GM18499 (cell line): Measurements from ENCODE around the gene MACROD1.
"Not testable (repeated sequence)": the region's sequence is repeated elsewhere in the genome, so short reads cannot be mapped to it uniquely, and the experiment has no call there.

Experiments used
- ATAC-seq: cut with Tn5 transposase; IDR thresholded peaks from one replicate; pipeline ENCODE4 v1.9.1; 2021; ENCODE audit warnings: moderate number of reproducible peaks; ENCODE audit not compliant: insufficient read depth, unreplicated experiment

The MACROD1 gene

DNA sequence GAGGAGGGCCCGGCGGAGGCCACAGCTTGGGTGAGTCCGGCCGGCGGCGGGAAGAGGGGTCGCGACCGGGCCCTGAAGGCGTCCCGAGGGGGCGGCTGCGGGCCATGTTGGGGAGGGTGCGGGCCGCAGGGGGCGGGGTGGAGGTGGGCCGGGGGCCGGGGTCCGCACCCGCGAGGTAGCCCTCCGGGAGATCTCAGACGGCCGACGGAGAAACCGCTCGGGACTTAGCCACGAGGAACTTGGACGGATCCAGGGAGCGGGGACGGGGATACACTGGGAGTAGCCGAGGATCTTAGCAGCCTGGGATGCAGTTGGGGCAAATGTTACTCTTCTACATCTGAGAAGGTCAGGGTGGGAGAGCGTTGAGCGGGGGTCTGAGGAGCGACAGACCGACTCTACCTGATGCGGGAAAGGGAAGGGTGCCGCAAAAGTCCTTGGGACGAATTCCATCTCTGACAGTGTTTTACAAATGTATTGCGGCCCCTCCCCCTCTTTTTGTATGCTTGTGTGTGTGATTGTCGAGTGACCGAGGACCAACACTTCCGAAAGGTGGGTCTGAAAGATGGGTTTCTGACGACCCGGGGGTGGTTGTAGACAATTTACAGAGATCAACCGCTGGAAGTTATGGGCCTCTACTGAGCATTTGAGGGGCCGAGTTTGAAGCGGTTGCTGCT is 20.7 kb upstream of the MACROD1 start:
- ATAC-seq, result no peak

DNA sequence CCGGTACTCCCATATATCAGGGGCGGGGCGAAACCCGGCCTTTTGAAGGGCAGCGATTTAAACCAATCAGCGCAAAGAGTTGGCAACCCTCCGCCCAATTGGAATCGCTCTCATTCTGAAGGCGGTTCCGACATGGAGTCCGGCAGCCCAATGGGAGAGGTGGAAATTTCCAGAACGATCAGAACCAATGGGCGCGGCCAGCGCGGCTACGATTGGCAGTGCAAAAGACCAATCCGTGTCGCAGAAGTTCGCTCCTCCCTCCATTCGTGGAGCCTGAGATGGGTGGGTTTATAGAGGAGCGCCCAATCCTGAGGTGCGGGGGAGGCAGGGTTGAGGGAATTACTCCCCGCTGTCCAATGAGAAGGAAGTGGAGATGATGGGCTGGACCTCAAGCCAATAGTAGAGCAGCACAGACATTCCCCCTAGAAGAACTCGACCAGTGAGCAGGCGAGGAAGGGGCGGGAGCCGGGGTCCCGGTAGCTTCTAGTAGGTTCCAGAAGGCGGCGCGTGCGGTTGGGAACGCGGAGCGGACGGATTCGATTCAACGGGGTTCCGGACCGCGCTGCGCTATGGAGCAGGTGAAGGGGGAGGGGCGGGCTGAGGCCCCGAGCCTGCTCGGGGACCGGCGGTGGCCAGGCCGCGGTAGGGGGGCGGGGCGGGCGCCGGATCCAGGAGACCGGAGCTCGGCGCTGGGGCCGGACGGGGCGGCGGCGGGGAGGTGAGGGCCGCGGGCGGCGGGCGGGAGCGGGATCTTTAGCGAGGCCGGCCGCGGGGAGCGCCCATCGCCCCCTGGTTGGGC is 20.0 kb upstream of the MACROD1 start, which contains the start of gene STIP1:
Gene STIP1, plus strand, starts transcription at position 479 of the 799 bp plus-strand sequence. Its CDS starts 91 bp downstream, at position 570.
- ATAC-seq, result peak; percentile 74

DNA sequence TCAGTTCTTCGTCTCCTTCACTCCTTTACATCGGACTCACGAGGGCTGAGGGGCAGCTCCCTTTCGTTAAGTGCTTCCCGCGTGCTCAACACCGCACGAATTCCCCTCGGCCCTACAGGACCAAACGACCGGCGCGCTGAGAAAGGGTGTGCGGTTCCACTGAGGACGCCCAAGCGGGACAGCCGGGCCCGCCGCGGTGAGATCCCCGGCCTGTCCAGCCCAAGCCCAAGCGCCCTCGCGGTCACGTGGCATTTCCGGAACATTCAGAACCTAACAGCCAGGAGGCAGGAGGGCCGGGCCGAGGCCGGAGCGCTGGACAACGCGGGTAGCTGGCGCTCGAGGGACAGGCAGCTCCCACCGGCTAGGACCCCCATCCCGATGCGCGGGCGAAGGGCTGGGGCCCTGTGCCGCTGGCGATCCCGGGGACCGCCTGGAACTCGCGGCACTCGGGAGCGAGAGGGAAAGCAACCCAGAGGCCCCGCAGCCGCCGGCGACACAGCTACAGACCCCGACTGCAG is 19.3 kb upstream of the MACROD1 start:
- ATAC-seq, result no peak

DNA sequence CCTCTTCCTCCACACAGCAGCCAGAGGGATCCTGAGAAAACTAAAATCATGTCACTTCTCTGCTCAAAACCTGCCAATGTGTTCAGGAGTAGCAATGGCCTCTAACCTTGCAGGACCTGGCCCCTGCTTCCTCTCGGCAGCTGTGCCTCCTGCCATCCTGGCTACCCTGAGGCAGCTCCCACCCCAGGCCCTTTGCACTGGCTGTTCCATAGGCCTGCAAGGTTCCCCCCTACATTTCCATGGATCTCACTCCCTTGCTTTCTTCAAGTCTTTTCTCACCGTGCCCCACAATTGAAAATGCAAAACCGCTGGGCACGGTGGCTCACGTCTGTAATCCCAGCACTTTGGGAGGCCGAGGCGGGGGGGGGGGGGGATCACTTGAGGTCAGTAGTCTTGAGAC is 18.0 kb upstream of the MACROD1 start:
- ATAC-seq, result no peak

DNA sequence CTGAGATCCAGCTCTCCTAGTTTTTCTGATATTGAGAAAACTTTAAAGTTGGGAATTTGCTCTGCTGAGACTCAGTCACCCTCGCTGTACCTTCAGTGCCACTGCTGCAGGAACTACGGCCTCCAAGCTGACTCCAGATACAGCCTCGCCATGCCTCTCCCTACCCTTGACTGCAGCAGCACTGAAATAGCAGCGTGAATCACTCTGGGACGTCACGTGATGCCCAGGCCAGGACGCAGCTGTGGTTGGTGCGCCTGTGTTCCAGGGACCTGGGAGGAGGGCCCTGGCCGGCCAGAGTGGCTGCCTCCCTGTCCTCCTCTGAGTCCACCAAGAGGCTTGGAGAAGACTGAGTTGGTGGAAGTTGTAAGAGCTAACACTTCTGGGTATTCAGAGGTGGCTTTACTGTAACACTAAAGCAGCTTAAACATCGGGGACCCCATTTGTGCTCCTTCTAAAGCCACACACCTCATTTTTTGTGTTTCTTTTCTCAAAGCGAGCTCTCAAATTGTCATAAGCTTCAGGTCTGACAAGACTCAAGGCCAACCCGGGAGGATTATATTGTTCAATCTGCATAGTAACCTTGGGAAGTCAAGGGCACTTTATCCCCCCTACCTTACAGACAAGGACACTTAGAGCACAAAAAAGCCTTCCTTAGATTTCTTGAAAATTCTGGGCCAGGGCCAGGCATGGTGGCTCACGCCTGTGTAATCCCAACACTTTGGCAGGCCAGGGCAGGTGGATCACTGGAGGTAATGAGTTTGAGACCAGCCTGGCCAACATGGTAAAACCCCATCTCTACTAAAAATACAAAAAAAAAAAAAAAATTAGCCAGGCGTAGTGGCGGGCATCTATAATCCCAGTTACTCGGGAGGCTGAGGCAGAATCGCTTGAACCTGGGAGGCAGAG is 15.8 kb upstream of the MACROD1 start:
- no peak for ATAC-seq

DNA sequence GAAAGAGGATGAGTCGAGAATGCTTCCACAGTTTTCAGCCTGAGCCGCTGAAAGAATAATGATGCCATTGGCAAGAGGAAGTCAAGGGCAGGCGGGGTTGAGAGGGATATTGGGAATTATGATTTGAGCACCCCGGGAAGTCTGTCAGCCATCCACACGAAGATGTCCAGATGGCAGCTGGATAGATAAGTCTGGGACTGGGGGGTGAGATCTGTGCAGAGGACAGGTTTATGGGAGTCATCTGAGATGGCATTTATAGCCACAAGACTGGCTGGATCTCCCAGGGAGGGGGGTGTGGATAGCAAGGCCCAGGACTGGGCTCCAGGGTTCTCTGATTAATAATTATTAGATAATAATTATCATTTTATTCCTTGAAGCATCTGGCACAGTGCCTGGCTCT is 15.0 kb upstream of the MACROD1 start:
- no peak for ATAC-seq

DNA sequence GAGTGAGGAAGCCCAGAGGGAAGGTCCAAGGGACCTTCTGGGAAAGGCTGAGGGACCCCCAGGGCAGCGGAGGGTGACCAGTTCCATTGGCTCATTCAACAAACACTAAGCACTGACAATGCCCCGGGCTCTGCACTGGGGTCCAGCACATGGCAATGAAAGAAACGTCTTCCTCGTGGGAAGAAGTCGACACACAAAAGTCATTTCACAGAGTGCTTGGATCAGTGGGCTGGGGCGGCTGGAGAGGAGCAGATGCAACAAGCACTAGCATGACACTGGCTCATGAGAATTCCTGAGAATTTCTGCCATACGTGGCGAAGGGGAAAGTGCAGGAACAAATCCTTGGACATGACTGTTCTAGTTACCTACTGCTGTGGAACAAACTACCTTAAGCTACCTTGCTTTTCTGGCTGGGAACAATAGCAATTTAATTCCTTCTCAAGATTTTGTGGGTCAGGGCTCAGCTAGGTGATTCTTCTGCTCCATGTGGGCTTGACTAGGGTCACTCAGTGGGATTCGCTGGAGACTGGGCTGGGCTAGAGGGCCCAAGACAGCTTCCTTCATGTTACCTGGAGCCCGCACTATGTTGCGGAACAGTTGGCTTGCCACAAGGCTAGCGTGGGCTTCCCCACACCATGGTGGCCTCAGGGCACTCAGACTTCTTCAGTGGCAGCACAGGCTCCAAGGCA is 13.2 kb upstream of the MACROD1 start:
- ATAC-seq, result no peak

DNA sequence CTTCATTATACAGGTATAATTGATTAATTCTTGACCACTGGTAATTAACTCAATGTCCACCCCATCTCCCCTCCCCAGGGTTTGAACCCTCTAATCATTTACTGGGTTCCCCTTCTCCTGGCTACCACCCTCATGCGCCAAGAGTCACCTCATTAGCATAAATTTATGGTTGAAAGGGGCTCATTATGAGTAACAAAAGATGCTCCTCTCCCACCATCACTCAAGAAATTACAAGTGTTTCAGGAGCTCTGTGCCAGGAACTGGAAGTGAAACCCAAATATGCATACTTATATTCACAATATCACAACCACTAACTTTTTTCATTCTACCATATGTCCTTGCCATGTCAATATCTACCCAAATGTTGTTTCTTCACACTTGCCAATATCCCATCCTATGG is 12.3 kb upstream of the MACROD1 start:
- no peak for ATAC-seq

DNA sequence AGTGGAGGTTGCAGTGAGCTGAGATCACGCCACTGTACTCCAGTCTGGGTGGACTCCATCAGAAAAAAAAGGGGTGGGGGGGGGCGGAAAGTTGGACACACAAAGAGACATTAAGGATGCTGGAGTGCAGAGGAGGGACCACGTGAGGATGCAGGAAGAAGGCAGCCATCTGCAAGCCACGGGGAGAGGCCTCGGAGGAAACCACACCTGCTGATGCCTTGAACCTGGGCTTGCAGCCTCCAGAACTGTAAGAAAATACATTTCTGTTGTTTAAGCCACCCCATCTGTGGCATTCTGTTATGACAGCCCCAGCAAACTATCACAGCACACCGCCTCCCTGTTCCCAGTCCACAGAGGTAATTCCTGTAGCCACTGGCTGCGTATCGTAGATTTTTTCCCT is 10.8 kb upstream of the MACROD1 start:
- ATAC-seq, result no peak

DNA sequence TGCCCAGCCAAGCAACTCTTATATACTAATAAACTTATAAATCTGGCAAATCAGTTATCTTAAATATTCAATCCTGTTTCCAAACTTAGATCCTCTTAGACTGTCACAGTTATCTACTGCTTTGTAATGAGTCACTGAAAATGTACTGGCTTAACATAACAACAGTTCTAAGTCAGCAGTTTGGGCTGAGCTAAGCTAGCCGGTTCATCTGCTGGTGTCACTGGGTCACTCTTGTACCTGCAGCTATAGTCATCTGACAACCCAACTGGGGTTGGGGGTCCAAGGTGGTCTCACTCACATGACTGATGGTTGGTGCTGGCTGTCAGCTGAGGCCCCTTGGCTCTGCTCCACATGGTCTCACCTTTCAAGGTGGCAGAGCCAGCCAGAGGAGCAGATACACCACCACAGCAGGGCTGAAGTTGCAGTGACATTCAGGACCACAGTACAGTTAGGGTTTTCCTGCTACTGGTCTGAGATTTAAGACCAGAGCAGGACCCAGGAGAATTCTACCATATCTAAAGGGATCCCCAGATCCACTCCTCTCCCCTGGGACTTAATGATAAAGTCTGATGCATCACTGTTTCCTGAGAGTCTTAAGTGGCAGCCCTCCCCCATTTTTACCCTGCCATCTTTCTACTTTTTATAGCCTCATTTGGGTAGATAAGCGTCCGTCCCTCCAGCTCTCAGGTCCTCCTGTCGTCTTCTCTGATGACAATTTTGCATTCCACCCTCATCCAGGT is 7.9 kb upstream of the MACROD1 start:
- ATAC-seq, result no peak

DNA sequence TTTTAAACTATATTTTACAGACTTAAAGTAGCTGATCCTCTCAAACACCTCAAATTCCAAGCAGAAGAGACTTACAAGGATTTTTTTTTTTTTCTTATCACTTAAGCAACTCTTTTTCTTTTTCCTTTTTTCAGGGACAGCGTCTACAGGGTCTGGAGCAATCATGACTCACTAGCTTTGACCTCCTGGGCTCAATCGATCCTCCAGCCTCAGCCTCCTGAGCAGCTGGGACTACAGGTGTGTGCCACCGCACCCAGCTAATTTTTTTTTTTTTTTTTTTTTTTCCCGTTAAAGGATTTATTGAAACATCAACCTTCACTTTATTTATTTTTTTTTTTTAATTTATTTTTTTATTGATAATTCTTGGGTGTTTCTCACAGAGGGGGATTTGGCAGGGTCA is 4.5 kb upstream of the MACROD1 start:
- no peak for ATAC-seq

DNA sequence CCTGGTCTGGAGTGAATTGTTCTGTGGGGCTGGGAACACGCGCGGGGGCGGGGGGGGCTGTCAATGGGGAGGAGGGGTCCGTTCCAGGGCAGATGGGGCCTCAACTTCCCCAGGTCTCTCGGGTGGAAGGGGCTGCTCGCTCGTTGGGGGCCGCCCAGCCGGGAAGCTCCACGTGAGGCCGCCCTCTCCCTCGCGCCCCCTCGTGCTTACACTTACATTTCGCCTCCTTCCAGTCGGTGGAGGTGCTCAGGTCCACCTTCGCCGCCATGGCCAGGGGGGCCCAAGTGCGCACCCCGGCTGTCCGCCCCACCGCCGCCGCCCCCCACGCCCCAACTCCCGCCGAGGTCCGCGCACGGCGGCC is 452 bp downstream of the MACROD1 start:
- no peak for ATAC-seq

DNA sequence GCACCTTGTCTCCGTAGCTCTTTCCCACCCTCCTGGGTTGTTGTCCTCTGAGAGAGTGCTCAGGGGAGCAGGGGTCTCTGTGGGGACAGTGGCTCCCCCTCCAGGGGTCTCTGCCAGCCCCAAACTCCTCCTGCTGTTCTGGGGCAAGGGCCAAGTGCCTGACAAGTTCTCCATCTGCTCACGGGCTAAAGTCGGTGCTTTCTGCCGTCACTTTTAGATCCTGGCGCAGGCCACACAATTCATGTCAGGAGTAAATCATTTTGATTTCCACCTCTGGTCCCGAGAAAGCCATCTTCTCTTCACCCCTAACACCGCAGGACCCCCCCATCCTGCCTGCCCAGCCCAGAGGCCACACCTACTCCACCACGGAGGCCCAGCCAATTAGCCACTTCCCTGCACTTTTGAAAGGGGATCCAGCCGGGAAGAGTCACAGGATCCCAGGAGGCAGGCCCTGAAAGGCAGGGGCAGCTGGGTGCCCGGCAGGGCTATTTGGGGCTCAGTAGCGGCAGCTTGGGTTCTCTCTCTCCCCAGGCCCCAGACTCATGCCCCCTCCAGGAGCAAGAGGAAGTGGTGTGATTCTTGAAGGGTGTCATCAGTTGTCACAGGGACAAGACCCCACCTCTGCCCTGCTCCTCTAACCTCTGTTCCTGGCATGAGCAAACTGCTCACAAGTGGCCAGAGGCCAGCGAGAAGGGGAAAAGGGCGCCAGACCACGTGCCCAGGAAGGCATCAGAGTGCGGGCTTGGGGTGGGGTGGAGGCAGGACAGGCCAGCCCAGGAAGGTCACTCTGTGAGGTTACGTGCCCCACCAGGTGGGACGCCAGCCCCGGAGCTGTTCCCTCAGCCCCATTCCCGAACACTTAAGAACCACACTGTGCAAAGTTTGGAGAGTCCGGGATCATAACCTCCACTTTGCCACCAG is 1.3 kb downstream of the MACROD1 start:
- ATAC-seq, result no peak

DNA sequence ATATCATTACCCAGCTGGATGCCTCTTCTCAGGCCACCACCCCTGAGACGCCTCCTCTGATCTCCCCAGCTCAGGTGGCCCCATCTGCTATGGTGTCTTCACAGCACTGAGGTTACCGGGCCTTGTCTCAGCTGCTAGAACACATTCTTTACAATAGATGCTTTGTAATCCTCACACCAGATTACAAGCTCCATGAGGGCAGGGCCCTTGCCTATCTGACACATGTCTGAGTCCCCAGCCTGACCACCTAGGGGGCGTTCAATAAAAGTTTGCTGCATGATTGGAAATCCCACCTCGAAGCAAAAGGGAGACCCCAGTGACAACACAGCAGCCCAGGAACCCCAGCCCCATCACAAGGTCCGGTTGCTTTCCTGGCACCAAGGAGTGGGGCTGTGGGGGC is 2.0 kb downstream of the MACROD1 start:
- no peak for ATAC-seq

DNA sequence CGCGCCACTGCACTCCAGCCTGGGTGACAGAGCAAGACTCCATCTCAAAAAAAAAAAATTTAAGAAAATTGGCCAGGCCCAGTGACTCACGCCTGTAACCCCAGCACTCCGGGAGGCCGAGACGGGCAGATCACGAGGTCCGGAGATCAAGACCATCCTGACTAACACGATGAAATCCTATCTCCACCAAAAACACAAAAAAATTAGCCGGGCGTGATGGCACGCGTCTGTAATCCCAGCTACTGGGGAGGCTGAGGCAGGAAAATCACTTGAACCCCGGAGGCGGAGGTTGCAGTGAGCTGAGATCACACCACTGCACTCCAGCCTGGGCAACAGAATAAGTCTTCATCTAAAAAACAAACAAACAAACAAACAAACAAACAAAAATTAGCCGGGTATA is 3.1 kb downstream of the MACROD1 start:
- ATAC-seq, result not testable (repeated sequence)

DNA sequence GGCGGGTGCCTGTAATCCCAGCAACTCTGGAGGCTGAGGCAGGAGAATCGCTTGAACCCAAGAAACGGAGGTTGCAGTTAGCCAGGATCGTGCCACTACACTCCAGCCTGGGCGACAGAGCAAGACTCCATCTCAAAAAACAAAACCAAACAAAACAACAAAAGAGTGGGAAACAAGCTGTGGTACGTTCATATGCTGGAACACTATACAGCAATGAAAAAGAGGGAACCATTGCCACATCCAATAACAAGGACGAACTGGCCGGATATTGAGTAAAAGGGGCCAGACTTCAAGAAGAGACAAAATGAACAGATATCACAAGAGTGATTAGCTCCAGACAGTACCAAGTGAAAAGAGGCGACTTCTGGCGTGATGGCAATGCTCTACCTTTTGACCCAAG is 4.9 kb downstream of the MACROD1 start:
- no peak for ATAC-seq

DNA sequence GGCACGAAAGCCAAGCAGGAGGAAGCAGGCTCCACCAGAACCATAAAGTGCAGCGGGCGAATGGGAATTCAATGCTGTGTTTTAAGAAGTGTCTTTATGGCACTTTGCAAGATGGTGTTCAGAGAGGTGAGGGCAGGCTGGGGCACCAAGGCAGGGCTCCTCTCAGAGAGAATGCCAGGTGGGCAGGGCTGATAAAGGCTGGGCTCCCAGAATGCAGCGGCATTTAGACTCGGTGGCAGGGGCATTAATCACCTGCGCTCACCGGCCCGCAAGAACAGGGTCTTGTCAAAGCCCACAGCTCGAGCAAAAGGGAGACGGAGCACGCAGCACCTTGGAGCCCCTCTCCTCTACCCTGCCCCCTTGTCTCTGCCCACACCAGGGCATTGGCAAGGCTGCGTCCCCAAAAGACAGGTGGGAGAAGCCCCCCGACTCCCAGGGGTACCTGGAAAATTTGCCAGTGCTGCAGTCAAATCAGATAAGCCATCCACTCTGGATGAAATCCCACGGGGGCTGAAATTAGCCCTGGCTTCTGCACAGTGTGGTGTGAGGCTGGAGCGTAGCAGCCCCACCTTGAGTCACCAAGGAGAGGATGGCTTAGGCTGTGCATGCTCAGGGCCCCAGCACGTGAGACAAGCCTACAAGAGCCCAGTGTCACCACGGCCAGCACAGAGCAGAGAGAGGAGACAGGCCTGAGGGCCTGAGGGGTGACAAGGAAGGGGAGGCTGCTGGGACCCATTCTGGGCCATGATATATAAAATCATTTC is 8.1 kb downstream of the MACROD1 start:
- no peak for ATAC-seq
